Sigmoid colon (tissue), 7 donors: ENCODE results near the gene CEBPB. TPM values are rescaled to one million over a fixed set of nuclear protein-coding genes. Genes with fewer than 3 reads are reported as not detected.

Experiments
- DNase-seq: peaks from one replicate; pipeline ENCODE4 v3.0.0-alpha.2; 2019
- H3K27ac ChIP-seq, 4 donors: fragments of 200-600 bp; sonication (generic); one replicate each; pipeline ENCODE4 v1.5.1; 2016 to 2019; ENCODE audit warnings: mild to moderate bottlenecking in 1 of 4
- H3K27me3 ChIP-seq, 3 donors: fragments of 200-600 bp; sonication (generic); one replicate each; pipeline ENCODE4 v1.5.1; 2019; ENCODE audit warnings: mild to moderate bottlenecking in 1 of 3
- H3K36me3 ChIP-seq, 4 donors: fragments of 200-600 bp; sonication (generic); one replicate each; pipeline ENCODE4 v1.5.1; 2016 to 2019
- H3K4me1 ChIP-seq, 4 donors: fragments of 200-600 bp; sonication (generic); one replicate each; pipeline ENCODE4 v1.5.1; 2017 to 2019
- H3K4me3 ChIP-seq, 4 donors: fragments of 200-600 bp; sonication (generic); one replicate each; pipeline ENCODE4 v1.5.1; 2017 to 2019; ENCODE audit warnings: mild to moderate bottlenecking in 2 of 4, moderate library complexity in 1 of 4
- H3K9me3 ChIP-seq, 4 donors: fragments of 200-600 bp in 3 of 4; sonication (generic) in 3 of 4; one replicate each; pipeline versions ENCODE4 v1.5.1 to v1.6.1; 2013 to 2019
- CTCF ChIP-seq, 4 experiments: fragments of 450-650 bp in 3 of 4; fragments of 200-600 bp in 1 of 4; IDR thresholded peaks; one replicate each; pipeline ENCODE4 v1.5.1; 2016 to 2019; ENCODE audit warnings: antibody characterized with exemption in 4 of 4, mild to moderate bottlenecking in 3 of 4, moderate library complexity in 2 of 4
- EP300 ChIP-seq, 4 donors: sonication (generic); formaldehyde crosslinking; IDR thresholded peaks; one replicate each; pipeline ENCODE4 v1.6.1; 2017; ENCODE audit warnings: antibody characterized with exemption in 4 of 4
- POLR2A ChIP-seq, 2 donors: fragments of 450-650 bp; IDR thresholded peaks; one replicate each; pipeline ENCODE4 v1.6.1; 2016; ENCODE audit warnings: antibody characterized with exemption in 2 of 2, mild to moderate bottlenecking in 2 of 2, moderate library complexity in 2 of 2
- POLR2AphosphoS5 ChIP-seq, 4 donors: sonication (generic); formaldehyde crosslinking; IDR thresholded peaks; one replicate each; pipeline ENCODE4 v1.6.1; 2017; ENCODE audit warnings: antibody characterized with exemption in 4 of 4
- WGBS, 2 donors: extraction: QIAGEN DNeasy Blood & Tissue Kit; methylation state at CpG; one replicate each; pipeline ENCODE4 v1.1.7; 2013; 5-methylcytosine and 5-hydroxymethylcytosine counted together
- intact Hi-C: fragments of 100-400 bp; cut with DNase I; formaldehyde crosslinking; loops from one replicate; pipeline ENCODE4 v1.15.1; 2023
- polyA plus RNA-seq, 3 donors: library from polyadenylated mRNA; stranded (reverse); fragments of 200-250 nt; gene quantifications; one replicate each; pipeline ENCODE4 v1.2.3, GENCODE V29; 2013
- total RNA-seq, 4 donors: library from RNA; depleted of rRNA; stranded (reverse); fragments of >200 nt; gene quantifications; one replicate each; pipeline ENCODE4 v1.1.0, GENCODE V29; 2016
- donor health status: healthy with polysubstance abuse.
- donor health status: Bipolar disorder and iron deficiency.
- donor health status: healthy.

Gene CEBPB
- total and polyA plus RNA-seq, 7 donors = 6.9 to 173 (median 53.2) TPM

GRCh38 chr20:50240092-50240491 is 49.5 kb downstream of the CEBPB start:
- WGBS, 2 donors = 31 to 74% methylated on average over 9 of the region's 9 CpGs
- DNase-seq = no peak
- Histone ChIP-seq H3K36me3 (no peaks in the 10 kb centered on the region), H3K9me3 (no peaks in the 10 kb centered on the region), H3K4me1 (no peaks in the 10 kb centered on the region), H3K4me3 (no peak overlapping the region), H3K27ac (no peak overlapping the region), H3K27me3 (no peaks in the 10 kb centered on the region)
- intact Hi-C loops = no loop called here
- TF ChIP-seq EP300 (IDR thresholded peaks at IDR 0.05) (no peak), POLR2AphosphoS5 (IDR thresholded peaks at IDR 0.05) (no peak), POLR2A (IDR thresholded peaks at IDR 0.05) (no peak), CTCF (IDR thresholded peaks at IDR 0.05) (no peak)

- Histone ChIP-seq H3K27ac (no peak overlapping the region), H3K36me3 (no peaks in the 10 kb centered on the region), H3K4me1 (no peaks in the 10 kb centered on the region), H3K27me3 (no peaks in the 10 kb centered on the region), H3K9me3 (no peaks in the 10 kb centered on the region), H3K4me3 (no peak overlapping the region)
- TF ChIP-seq EP300 (IDR thresholded peaks at IDR 0.05) (no peak), POLR2AphosphoS5 (IDR thresholded peaks at IDR 0.05) (no peak), CTCF (IDR thresholded peaks at IDR 0.05) (no peak), POLR2A (IDR thresholded peaks at IDR 0.05) (no peak)
- WGBS, 2 donors = 94 to 96% methylated on average over 6 of the region's 6 CpGs
- intact Hi-C loops = no loop called here
- no peak for DNase-seq
Measured at GRCh38 chr20:50242178-50242514, 51.5 kb downstream of the CEBPB start.

Other genes with a start within 250 kb of the CEBPB start
- gene SNAI1, start 207.8 kb upstream of the CEBPB start, total RNA-seq = 1 to 10 TPM; 1.1 to 2.6 (median 1.8) TPM
- 1 to 10 TPM in 1 of 3 donors, under 1 TPM in 2; 0.60 to 2.9 (median 0.69) TPM for gene SNAI1, start 207.8 kb upstream of the CEBPB start, polyA plus RNA-seq
- gene UBE2V1, start 77.7 kb upstream of the CEBPB start, total RNA-seq = 100 to 1,000 TPM in 1 of 4 donors, 10 to 100 TPM in 3; 55.0 to 117 (median 65.6) TPM
- 10 to 100 TPM; 80.4 to 94.1 (median 91.3) TPM for gene UBE2V1, start 77.7 kb upstream of the CEBPB start, polyA plus RNA-seq
- 10 to 100 TPM; 19.1 to 27.4 (median 22.6) TPM for gene PEDS1, start 37.1 kb upstream of the CEBPB start, total RNA-seq
- 10 to 100 TPM; 13.8 to 24.2 (median 14.3) TPM for gene PEDS1, start 37.1 kb upstream of the CEBPB start, polyA plus RNA-seq